Dermis blood vessel endothelial cell (primary cell): ENCODE measurements around the gene SFMBT2. TPM values are rescaled to one million over a fixed set of nuclear protein-coding genes. Genes with fewer than 3 reads are reported as not detected.
"Not testable (repeated sequence)": the region's sequence is repeated elsewhere in the genome, so short reads cannot be mapped to it uniquely, and the experiment has no call there.

Source experiments
- DNase-seq: peaks from one replicate; pipeline ENCODE4 v3.0.0; 2010
- total RNA-seq: library from RNA; depleted of rRNA; stranded (reverse); fragments of >200 nt; gene quantifications from 2 replicates; pipeline ENCODE4 v1.2.3, GENCODE V29; 2014

SFMBT2 gene
- total RNA-seq, 1 donor from 2014 or later, result 5.4 TPM

DNA sequence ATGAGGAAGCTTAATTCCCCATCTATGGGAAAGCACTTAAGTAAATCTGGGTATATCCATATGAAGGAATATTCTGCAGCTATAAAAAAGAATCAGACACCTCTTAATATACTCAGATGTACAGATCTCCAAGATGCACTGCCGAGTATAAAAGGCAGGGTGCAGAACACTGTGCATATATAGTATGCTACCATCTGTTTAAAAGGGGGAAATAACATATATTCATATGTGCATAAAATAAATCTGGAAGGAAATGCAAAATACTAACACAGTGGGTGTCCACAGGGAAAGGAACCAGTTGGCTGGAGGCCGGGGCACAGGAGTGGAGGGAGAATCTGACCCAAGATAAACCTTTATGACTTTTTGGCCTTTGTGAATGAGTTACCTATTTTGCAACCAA is 201.4 kb downstream of the SFMBT2 start:
- no peak for DNase-seq

DNA sequence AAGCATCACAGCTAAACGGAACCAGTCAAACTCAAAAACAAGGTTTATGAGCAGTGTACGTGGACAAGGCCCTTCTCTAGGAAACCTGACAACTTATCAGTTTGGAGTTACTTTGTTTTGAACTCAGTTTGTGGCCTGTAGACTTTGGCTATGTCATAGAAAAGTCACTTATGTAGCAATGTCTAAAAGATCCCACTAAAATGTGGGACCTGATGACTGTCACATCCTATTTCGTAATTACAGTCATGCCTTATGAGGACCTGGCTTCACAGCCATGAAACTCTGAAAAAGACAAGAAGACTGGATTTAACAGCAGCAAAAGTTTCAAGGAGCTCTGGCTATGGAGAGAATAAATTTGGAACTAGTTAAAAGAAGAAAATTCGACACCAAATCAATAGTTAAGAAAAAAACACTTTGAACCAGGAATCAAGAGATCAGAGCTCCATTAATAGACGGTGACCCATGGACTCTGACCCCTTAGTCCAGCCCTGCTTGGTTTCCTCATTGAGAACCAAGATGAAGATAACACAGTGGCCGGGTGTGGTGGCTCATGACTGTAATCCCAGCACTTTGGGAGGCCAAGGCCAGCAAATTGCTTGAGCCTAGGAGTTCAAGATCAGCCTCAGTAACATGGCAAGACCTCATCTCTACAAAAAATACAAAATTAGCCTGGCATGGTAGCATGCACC is 204.3 kb downstream of the SFMBT2 start:
- no peak for DNase-seq

DNA sequence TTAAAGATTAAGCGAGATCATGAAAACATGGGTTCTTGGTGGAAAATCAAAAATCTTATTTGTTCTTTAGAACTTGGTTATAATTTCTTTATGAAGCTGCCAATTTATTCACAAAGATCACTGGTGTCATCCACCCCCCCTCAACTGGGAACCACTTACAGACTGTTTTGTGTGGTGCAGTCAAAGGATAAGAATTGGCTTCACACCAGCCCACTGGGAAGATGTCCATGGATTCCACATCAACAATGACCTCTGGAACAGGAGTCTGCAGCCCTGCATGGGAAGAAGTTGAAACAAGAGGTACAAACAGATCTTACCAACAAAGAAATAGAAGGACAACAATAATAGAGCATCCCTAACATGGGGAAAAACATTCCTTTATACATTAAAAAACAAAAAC is 205.2 kb downstream of the SFMBT2 start:
- DNase-seq, result no peak

DNA sequence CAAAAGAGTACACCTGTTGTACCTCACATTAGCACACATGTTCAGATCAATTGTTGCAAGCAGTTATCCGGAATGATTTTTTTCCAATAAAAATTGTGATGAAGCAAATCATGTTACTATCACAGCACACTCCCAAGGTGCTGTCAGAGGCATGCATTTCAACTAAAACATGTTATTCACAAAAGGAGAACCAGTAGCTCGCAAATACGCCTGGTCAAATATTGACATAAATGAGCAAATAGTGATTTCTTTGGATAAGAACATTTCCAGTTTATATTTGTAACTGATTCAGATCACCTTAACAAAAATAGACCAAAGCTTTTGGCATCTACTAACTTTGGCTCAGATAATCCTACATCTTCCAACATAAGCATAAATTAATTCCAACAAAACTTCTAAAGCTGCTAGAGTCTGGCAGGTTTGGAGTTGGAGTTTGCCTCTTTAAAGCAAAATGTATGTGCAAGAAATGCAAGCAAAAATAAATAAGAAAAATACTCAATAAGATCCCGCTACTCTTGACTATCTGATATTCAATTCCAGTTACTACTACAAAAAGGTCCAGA is 208.0 kb downstream of the SFMBT2 start:
- no peak for DNase-seq

DNA sequence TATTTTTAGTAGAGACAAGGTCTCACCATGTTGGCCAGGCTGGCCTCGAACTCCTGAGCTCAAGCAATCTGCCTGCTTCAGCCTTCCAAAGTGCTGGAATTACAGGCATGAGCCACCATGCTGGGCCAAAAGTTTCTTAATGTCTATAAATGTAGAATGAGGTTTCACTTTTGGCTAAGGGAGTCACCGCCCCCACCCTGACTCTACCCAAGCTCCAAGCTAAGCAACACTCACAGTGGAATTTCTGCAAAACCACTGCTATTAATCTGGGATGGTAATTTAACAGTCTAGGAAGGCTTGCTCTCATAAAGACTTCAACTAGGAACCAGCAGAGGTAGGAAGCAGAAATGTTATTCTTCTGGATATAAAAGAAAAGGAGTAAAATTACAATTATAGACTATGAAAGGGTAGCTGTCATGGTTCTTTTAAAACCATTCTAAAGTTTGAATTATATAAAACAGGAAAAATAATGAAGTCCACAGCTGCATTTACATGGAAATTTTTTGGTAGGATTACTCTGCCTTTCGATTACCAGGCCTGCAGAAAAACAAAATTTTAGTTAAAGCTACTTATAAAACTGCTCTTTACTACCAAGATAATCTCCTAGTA is 211.6 kb downstream of the SFMBT2 start:
- no peak for DNase-seq

DNA sequence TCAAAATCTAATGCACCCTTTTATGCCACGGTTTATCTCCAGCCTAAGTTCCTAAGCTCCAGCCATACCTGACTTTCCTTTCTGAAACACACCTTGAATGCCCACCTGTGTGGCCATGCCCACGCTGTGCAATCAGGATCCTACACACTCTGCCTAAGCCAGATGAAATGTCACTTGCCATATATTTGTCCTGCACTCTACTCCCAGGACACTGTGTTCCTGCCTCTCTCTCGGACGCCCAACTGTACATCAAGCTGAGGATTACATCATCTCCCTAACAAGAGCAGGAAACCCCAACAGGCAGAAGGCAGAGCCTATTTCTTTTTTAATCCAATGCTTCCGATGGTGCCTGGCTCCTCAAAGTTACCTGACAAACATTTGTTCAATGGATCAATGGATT is 214.6 kb downstream of the SFMBT2 start:
- no peak for DNase-seq

DNA sequence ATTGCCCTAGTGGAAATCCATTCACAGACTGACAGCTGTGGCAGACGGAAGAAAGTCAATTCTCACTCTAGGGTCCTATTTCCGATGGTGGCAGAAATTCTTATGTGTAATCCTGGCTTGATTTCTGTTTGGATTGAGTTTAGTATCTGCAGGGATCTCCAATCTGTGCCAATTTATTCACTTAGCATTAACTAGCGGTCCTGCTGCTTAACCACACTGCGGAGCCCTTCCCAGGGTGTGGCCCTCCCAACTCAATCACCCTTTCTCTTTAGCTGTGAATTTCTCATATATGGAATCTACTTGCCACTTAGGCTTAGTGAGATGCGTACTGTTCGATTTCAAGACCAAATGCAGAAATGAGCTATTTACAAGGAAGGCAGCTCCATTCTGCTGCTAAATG is 215.7 kb downstream of the SFMBT2 start:
- no peak for DNase-seq

DNA sequence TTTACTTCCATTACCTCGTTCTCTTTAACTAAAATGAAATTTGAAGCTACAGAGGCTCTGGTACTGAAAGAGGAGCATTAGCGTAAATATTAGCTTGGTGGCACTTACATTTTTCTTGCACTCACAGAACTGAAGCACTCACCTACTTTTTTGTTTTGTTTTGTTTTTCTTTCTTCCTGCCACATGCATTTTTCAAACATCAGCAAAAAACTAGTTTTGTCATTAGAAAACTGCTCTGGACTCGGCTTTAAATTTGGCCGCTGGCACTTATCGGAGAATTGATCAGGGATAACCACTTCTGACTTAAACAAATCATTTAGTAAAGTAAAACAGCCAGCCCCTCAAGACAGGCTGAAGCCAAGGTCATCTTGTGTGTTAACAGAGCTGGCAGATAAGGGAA is 216.3 kb downstream of the SFMBT2 start:
- DNase-seq, result no peak

DNA sequence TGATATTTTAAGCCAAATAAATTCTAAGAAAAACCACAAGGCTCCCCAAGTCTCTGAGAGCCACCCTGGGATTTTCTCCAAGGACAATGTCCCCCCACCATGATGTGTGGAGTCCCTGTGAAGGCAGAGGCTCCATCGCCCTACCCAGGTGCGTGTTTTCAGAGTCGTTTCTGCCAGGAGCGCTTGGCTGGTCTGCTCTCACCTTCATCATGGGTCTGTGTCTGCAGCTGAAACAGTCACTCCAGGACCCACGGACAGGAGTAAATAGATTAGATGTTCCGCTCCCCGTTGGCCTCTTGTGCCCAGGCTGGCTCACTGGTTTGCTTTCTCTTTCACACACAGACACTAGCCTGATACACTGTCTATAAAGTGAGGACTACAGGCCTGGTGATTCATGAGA is 217.5 kb downstream of the SFMBT2 start:
- DNase-seq, result no peak

DNA sequence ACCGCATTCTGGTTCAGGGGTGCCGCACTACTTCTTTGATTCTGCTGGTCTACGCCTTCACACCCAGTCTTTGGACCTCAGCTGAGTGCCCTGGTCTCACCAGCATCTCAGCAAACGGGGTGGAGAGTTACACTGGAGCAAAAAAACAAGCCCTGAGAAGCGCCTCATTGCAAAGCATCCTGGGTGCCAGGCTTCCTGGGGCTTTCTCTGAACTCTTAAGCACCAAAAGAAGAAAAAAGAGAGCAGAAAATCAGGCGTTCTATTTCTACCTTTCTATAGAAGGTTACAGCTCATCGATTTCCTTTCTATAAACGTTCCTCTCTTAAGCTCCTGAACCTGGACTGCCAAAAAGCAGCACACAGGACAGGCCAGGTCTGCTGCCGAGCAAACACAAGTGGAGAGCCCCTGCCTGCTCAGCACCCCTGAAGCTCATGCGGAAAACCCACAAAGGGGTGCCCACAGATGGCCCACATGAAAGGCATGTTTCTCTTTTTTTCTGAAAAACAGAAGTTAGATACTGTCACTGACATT is 217.9 kb downstream of the SFMBT2 start:
- no peak for DNase-seq

DNA sequence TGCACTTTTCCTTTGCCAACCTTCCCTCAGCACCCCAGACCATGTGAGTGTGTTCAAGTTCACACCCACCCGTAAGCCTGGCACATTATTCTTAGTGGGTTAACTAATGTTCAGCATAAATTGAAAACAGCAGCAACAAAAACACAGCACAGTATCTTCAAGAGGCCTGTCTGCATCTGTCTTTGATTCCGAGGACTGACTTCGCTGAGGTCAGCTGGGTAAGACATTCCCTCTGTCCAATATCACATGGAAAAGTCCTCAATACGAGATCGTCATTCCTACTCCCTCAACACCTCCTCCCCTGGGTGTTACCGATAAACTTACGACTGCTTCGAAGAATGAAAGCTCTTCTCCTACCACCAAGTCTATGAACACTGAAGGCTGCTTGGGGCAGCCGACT is 218.8 kb downstream of the SFMBT2 start:
- DNase-seq, result no peak

DNA sequence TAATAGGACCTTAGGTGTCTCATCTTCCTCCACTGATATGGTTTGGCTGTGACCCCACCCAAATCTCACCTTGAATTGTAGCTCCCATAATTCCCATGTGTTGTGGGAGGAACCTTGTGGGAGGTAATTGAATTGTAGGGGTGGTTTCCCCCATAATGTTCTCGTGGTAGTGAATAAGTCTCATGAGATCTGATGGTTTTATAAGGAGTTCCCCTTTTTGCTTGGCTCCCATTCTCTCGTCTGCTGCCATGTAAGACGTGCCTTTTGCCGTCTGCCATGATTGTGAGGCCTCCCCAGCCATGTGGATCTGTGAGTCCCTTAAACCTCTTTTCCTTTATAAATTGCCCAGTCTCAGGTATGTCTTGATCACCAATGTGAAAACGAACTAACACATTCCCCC is 220.1 kb downstream of the SFMBT2 start:
- DNase-seq, result not testable (repeated sequence)

DNA sequence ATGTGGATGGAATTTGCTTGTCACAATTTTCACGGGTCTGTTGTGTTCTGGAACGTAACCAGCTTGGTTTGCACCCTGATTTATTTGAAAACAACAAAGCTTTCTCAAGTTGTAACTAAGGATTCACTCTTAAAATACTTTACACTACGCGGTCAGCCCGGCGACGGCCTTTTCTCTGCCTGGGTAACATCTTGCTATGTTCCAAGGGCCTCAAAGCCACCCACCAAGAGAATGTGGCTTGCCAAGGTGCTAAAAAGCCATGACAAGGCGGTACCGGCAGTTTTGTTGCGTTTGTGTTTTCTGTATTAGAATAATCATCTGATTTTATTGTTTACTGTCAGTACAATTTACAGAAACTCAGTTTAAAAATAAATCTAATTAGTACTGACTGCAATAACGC is 220.9 kb downstream of the SFMBT2 start:
- DNase-seq, result no peak

DNA sequence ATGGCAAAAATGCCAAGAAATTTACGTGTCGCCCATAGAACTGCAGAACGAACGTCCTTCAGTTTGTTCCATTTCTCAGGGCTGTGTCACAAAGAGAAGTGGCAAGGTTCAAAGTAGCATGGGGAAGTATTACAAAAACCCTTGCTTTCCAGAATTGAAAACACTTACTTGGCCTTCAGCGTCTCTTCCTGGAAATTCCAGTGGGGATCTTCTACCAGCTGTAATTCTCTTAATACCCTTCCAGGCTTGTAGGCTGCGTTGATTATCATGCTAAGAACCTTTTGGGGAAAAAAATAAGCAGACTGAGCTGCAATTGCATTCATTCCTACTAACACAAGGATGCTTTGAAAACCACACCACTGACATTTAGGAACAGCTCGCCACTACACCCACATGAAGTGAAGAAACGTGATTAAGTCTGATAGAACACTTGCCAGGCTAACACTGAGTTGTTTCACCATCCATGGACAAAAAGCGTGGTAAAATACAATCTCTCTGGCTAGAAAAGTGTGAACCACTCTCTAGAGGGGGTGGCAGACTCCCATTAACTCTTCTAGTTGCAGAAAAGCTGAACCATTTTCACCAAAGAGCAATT is 222.3 kb downstream of the SFMBT2 start:
- DNase-seq, result no peak

DNA sequence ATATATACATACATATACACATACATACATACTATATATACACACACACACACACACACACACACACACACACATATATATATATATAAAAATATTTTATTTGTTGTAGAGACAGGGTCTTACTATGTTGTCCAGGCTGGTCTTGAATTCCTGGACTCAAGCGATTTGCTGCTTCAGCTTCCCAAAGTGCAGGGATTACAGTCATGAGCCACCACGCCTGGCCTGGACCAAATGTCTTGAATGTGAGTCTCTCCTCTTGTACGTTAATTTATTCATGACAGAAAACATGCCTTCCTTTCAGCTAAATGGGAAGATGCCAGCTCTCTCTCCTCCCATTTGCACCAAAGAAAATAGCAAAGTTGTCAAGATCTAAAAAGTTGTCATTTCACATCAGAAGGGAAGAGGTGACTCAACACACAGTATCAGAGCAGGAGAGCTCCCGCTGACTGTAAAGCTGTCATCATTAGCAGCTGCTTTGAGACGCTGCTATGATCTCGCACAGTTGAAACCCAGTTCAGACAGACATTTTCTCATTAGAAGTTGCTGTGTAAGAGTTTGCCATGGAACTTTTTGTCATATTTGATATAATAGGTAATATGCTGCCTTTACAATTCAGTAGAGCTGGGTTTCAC is 224.3 kb downstream of the SFMBT2 start:
- DNase-seq, result no peak

DNA sequence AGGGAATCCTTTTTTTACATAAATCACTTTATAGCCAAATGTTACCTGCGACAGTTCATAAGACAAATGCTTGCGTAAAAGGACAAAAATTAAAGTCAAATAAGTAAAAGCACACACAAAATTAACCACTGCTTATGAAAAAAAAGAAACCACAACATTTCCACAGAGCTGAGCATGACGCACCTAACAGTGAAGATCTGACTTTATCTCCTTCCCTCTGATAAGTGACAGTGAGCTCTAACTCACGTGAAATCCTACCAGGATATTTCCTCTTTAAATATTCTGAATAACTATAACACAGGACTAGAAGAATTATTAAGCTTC is 225.5 kb downstream of the SFMBT2 start:
- DNase-seq, result no peak

DNA sequence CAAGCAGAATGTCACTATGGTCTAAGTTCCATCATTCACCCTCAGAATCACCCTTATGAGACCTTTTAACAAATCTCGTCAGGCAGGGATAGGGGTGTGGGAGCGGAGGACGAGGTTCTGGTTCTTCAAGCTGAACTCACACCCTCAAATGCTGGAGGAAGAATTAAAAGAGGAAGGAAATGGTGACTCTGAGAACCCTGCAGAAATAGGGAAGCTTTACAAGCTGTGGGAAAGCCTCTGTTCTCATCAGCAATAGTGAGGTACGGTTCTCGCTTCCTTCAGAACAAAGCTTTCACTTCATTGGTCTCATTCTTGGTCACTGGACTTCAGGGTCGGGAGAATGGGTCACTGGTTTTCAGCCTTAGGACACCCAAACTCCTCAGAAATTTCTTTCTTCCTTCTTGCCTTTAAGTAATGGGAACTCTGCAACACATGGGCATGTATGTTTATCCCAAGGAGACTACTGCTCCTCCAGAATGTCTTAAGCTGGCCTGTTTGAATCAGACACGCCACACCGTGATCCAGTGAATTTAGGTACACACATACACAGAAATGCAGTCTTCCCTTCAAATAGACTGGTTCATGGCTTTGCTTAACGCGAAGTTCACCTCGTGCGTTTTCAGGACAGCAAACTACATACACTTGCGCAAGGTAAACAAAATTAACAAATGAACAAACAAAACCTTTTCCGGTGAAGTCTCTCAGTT is 226.0 kb downstream of the SFMBT2 start:
- DNase-seq, result no peak

DNA sequence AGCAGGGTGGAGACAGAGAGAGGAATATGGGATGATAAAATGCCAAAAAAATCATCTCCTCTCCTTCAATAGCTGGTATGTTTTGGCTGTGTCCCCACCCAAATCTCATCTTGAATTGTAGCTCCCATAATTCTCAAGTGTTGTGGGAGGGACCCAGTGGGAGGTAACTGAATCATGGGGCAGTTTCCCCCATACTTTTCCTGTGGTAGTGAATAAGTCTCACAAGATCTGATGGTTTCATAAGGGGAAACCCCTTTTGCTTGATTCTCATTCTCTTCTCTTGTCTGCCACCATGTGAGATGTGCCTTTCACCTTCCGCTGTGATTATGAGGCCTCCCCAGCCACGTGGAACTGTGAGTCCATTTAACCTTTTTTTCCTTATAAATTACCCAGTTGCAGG is 226.7 kb downstream of the SFMBT2 start:
- not testable (repeated sequence) for DNase-seq

DNA sequence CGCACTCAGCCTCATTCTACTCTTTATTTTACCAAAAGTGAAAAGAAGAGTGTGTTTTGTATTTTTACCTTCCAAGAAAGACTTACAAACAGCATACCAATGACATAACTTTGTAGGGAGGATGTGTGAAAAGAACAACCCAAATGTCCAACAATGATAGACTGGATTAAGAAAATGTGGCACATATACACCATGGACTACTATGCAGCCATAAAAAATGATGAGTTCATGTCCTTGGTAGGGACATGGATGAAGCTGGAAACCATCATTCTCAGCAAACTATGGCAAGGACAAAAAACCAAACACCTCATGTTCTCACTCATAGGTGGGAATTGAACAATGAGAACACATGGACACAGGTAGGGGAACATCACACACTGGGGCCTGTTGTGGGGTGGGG is 228.5 kb downstream of the SFMBT2 start:
- not testable (repeated sequence) for DNase-seq

DNA sequence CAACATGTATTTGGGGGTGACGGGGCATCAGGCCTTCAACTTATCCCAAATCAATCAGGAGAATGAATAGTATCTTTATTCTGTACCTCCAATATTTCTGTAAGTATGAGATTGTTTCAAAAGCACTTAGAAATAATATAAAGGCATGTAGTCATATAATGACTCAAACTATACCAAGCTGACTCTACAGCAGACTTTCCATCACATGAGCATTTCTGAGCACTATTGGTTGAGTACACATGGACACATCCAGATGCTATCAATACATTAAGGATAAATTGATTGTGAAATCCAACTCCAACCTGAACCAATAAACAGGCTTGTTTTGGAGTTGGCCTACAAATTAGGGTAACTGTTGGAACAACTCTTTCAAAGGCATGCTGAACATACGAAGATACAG is 229.4 kb downstream of the SFMBT2 start:
- DNase-seq, result no peak

DNA sequence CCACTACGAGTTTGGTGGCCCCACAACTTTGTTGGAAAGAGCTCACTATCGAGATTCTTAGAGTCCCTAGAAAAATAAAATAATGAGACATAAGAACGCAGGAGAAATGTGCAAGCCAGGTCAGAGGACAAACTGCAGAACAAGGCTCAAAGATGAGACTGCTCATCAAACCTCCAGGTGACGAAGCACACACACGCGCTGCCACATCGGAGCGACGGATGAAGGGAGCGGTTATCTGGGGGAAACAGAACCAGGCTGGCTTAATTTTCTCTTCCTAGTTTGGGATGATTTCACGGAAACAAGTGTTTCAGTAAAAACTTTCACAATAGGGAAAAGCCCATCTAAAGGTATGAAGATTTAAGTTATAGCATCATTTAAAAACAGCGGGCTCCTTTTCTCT is 231.3 kb downstream of the SFMBT2 start:
- DNase-seq, result no peak

DNA sequence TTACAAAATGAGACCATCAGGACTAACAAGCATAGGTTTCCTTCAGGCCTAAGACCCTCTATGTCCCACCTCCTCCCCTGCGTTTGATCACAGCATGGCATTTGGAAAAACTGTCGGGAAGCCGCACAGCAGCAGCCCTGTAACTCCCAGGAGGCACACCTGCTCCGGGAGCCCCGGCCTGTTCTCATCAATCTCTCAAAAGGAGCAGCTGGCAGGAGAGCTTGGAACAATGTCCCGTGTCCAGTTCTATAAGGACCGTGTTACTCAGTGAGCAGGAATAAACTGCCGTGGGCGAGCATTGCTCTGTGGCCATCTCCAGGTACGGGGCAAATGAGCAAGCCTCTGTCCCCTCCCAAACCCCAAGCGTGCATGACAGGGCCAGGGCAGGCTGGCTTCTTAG is 236.9 kb downstream of the SFMBT2 start:
- no peak for DNase-seq

DNA sequence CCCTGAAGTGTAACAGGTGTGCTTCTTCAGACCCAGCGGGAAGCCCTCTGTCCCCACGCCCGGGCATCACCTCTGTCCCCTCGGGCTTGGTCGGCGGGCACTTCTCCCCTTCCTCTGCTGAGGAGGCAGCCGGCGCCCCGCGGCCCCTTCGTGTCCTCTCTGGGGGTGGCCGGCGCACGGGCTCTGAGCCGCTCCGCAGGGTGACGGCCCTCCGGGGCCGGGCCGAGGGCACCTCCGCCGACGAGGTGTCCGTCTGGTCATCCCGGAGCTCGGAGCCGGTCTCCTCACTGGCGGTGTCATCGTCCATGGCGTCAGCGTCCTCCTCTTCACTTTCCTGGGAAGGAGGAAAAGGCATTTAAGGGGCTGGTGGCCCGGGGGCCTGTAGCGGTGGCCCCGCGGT is 239.0 kb downstream of the SFMBT2 start:
- no peak for DNase-seq
